T-helper 22 cell (primary cell): ENCODE data around the gene CADPS.

Source experiments
- DNase-seq: peaks from one replicate; pipeline ENCODE4 v3.0.0-alpha.2; 2020; ENCODE audit warnings: low read depth

The CADPS gene

DNA sequence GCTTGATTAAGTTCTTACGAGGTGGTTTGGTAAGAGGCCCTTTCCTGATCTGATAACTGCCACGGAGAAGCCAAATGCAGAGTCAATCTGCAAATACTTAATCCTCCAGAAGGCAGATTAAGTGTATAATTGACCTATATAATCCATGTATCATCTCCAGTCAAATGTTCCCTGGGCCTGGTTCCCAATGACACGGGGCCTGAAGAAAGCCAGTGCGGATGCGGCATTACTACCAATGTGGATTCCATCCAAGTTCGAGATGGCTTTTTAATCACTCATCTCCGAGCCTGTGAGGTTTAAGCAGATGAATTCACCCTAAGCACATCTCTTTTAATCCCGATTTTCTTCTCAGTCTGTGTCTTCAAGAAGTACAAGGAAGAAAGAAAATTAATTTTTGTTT lies 441.8 kb downstream of the CADPS start:
- DNase-seq = no peak

GRCh38 chr3:62421207-62421606 lies 454.0 kb downstream of the CADPS start:
- DNase-seq = no peak

- no peak for DNase-seq
Observed at GRCh38 chr3:62416144-62416543, 459.1 kb downstream of the CADPS start.

- DNase-seq = no peak
Observed at GRCh38 chr3:62415312-62415801, 459.9 kb downstream of the CADPS start.

GRCh38 chr3:62414786-62415185 lies 460.4 kb downstream of the CADPS start:
- no peak for DNase-seq

GRCh38 chr3:62413687-62414086 lies 461.5 kb downstream of the CADPS start:
- no peak for DNase-seq

DNA sequence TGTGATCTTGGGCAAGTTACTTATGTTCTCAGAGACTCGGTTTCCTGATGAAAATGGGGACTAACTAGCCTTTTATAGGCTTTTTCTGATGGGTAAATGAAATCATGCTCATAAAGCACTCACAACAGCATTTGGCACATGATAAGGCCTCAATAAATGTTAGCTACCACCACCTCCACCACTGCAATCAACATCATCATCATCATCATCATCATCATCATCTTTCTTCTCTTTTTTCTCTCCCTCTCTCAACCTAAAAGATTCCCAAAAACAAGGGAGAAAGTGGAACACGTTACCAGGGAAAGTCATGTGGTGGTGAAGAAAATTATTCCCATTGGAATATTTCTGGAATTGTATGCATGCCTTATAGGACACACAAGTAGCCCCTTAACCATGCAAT lies 468.3 kb downstream of the CADPS start:
- no peak for DNase-seq

DNA sequence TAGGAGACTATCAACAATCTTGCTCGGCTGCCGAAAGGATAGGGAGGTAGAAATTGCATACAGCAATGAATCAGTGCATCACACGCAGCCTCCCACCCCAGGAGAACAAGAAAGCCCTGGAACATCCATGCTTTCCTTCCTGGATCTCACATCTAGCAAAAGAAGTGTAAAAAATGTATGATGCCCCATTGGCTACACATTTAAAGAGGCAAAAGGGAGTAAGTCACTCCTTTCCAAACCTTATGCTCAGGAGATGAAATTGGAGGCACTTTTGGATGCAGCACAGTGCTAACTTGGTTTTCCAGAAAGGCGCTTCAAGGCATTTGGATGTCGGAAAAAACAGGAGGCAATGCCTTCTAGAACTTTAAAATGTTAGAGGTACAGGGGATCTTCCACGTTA lies 469.6 kb downstream of the CADPS start:
- no peak for DNase-seq

- no peak for DNase-seq
Observed at GRCh38 chr3:62405135-62405534, 470.1 kb downstream of the CADPS start.

DNA sequence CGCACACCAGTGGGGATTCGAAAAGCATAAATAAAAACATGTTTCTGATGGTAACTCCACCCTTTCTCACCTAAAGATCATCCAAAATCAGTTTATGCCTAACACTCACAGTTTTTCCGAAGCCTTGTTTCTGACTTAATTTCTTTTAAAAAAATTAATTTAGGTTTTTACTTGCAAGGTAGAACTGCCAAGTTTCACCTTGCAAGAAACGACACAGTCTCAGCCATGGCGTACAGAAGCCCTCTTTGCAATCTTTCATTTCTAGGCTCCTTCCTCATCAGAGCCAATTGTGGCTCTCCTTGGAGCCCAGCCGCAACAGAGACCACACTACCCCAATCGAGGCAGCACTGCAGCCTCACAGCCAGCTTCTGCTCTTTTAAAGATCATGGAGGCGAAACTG lies 470.9 kb downstream of the CADPS start:
- no peak for DNase-seq

DNA sequence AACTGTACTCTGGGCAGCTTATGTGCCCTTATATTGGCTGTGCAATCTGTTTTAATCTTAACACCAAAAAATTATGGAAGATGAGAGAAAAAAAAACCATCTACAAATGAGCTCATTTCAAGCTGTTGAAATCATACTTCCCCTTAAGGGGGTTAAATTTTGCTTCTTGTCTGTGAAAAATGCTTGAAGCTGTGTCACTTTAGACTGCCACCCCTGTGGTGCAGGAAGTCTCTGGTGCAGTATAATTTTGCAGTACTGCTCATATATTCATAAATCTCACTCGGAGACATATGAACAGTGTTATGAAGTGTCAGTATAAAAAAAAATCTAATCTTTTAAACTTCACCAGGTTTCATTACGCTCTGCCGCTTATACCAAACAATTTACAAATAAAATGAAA lies 471.5 kb downstream of the CADPS start:
- DNase-seq = no peak

GRCh38 chr3:62392626-62393292 lies 482.5 kb downstream of the CADPS start:
- DNase-seq = no peak

DNA sequence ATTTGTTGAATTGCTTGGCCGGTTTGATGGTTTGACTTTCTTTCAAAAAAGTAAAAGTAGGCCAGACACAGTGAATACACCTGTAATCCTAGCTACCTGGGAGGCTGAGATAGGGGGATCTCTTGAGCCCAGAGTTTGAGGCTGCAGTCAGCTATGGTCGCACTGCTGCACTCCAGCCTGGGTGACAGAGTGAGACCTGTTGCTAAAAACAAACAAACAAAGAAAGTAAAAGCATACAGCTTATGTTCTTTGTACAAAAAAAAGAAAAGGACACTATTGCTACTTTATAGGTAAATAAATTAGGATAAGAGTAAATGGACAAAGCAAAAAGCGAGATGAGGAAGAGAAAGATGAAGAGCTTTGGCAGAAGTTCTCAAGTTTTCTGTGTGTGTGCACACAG lies 488.0 kb downstream of the CADPS start:
- no peak for DNase-seq

GRCh38 chr3:62379321-62379798 lies 495.9 kb downstream of the CADPS start:
- DNase-seq = no peak

DNA sequence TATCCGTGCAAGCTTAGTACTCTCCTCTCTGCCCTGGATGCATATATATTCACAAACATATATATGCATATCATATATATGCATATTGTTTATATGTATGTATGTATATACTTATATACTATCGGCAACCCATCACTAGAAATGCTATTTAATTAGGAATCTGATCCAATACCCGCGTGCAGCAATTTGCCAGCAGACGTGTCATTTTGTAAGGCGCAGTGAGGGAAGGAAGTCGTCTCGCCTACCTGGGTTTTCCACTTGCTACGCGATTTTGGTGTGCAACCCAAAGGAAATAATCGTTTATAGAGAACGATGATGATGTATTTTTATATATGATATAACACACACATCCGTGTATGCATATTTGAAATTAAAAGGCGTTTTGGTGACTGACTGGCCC lies 496.3 kb downstream of the CADPS start:
- DNase-seq = no peak

GRCh38 chr3:62378311-62378789 lies 496.9 kb downstream of the CADPS start:
- no peak for DNase-seq

GRCh38 chr3:62376906-62377877 lies 498.0 kb downstream of the CADPS start:
- DNase-seq = no peak

DNA sequence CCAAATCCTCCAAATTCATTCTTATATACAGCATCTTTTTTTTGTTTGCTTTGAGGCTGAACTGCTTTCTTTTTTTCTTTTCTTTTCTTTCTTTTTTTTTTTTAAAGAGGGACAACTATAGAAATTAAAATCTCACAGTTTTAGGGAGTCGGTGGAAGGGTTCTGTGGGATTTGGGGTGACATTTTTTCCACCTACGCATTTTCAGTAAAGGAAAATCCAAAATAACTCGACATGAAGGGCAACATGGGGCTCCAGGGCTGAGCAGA lies 498.8 kb downstream of the CADPS start:
- no peak for DNase-seq

DNA sequence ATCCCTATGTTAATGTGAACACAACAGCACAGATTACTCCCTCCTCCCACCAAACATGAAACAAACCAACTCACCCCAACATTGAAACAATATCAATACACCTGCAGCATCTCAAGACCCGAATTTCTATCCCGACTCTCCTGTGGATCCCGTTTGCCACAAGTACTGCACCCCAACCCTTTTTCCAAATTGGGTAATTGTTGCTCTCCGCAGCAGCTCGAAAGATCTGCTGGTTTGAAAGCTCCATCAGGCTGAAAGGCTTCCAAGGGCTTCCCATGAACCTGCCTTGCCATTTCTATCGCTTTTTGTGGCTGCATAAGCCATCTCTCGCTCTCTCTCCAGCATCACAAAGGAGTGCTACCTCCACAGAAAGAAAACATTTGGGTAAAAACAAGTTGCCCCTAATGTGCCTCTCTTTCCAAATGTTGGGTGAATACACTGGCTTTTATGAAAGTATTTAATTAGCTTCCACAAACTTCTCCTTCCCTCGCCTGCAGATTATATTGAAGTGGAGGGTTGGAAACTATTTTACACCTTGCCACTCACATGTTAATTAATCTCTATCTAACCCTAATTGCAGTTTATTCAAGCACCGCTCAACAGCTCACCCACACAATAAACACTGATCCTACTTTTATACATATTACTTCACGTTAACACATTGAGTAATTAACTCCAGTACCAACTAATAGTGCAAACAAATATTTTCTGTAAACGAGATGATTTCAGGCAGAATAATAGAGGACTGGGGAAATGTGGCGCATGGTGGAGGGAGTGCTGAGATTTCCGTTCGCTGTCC lies 499.4 kb downstream of the CADPS start:
- DNase-seq = no peak

GRCh38 chr3:62374341-62375218 lies 500.6 kb downstream of the CADPS start:
- DNase-seq = no peak

DNA sequence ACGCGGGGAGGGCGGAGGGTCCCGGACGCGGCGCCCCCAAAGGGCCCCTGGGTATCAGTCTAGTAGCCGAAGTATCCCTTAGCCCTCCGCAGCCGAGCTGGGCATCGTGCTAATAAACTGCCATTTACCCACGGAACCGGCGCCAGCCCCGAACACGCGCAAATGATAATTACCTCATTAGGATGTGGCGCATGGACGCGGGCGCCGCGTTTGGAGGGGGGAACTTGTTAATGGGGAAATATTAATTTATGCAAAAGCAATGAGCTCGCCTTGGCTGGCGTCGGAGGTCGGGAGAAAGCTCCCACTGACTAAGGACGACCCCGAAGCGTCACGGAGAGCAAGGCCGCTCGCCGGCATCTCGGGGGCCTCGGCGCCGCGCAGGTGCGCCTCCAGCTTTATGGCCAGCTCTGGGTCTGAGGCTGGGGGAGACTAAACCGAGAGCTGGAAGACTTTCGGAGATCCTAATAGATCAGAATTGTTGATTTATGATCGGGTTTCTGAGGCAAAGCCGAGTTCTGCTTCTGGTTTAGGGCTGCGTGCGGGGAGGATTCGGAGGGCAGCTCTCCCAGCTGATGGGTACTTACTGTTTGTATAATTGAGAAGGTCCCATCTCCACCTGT lies 501.4 kb downstream of the CADPS start:
- DNase-seq = no peak
